NAMALWA (cell line): ENCODE data around the gene SIGLEC1.

Experiments
- DNase-seq: peaks from one replicate; pipeline ENCODE4 v3.0.0-alpha.2; 2015; ENCODE audit warnings: low spot score

The SIGLEC1 gene

GRCh38 chr20:3679749-3680700 is 32.4 kb downstream of the SIGLEC1 start:
- DNase-seq = no peak

- no peak for DNase-seq
Measured at GRCh38 chr20:3678856-3679720, 33.3 kb downstream of the SIGLEC1 start.

- no peak for DNase-seq
Measured at GRCh38 chr20:3678198-3678597, 34.2 kb downstream of the SIGLEC1 start.

- DNase-seq = no peak
Measured at GRCh38 chr20:3677733-3678132, 34.7 kb downstream of the SIGLEC1 start.

- DNase-seq = no peak
Measured at GRCh38 chr20:3674995-3675900, 37.2 kb downstream of the SIGLEC1 start.

- DNase-seq = no peak
Measured at GRCh38 chr20:3674447-3674846, 38.0 kb downstream of the SIGLEC1 start.

- no peak for DNase-seq
Measured at GRCh38 chr20:3673221-3674070, 39.0 kb downstream of the SIGLEC1 start.

GRCh38 chr20:3672547-3673171 is 39.7 kb downstream of the SIGLEC1 start:
- DNase-seq = no peak

GRCh38 chr20:3671986-3672546 is 40.3 kb downstream of the SIGLEC1 start:
- DNase-seq = no peak

- DNase-seq = no peak
Measured at GRCh38 chr20:3670945-3671344, 41.5 kb downstream of the SIGLEC1 start.

- DNase-seq = no peak
Measured at GRCh38 chr20:3670511-3670910, 41.9 kb downstream of the SIGLEC1 start.

GRCh38 chr20:3669710-3670367 is 42.6 kb downstream of the SIGLEC1 start:
- no peak for DNase-seq

GRCh38 chr20:3667434-3668037 is 44.9 kb downstream of the SIGLEC1 start:
- no peak for DNase-seq

- no peak for DNase-seq
Measured at GRCh38 chr20:3663858-3664257, 48.5 kb downstream of the SIGLEC1 start.

- no peak for DNase-seq
Measured at GRCh38 chr20:3663031-3663701, 49.2 kb downstream of the SIGLEC1 start, which contains the start of gene GFRA4. GFRA4 (minus strand) TSS chr20:3663399; CDS start chr20:3663399, 0 bp downstream.
